Right kidney (tissue), 1 donor: ENCODE results near the gene TMEM89.

Experiments
- DNase-seq: peaks from one replicate; pipeline ENCODE4 v3.0.0-alpha.2; 2016

The TMEM89 gene

GRCh38 chr3:48588230-48588629, 33.3 kb downstream of the TMEM89 start:
- no peak for DNase-seq

- DNase-seq, result no peak
These were observed 33.9 kb downstream of the TMEM89 start for GRCh38 chr3:48587686-48588085.

GRCh38 chr3:48585411-48585810, 36.2 kb downstream of the TMEM89 start:
- DNase-seq, result no peak

GRCh38 chr3:48584836-48585235, 36.7 kb downstream of the TMEM89 start:
- DNase-seq, result no peak

GRCh38 chr3:48581621-48582481, 39.7 kb downstream of the TMEM89 start:
- DNase-seq, result no peak

- DNase-seq, result no peak
These were observed 44.9 kb downstream of the TMEM89 start for GRCh38 chr3:48576647-48577046.

GRCh38 chr3:48575366-48575765, 46.2 kb downstream of the TMEM89 start:
- no peak for DNase-seq

- DNase-seq, result no peak
These were observed 47.5 kb downstream of the TMEM89 start for GRCh38 chr3:48573973-48574585.

GRCh38 chr3:48572517-48572916, 49.1 kb downstream of the TMEM89 start:
- DNase-seq, result no peak

GRCh38 chr3:48571938-48572337, 49.6 kb downstream of the TMEM89 start:
- no peak for DNase-seq
